GM18873 (cell line): ENCODE results near the gene AASS.

ENCODE experiments used
- ATAC-seq: cut with Tn5 transposase; IDR thresholded peaks from one replicate; pipeline ENCODE4 v1.9.1; 2021; ENCODE audit warnings: mild to moderate bottlenecking, moderate library complexity, moderate number of reproducible peaks; ENCODE audit not compliant: unreplicated experiment, low FRiP score

The AASS gene

GRCh38 chr7:122055073-122055472 lies 89.0 kb downstream of the AASS start:
- no peak for ATAC-seq

- no peak for ATAC-seq
Measured at GRCh38 chr7:122054393-122054792, 89.7 kb downstream of the AASS start.

- no peak for ATAC-seq
Measured at GRCh38 chr7:122046402-122046801, 97.6 kb downstream of the AASS start.

- no peak for ATAC-seq
Measured at GRCh38 chr7:122040147-122040546, 103.9 kb downstream of the AASS start.

- no peak for ATAC-seq
Measured at GRCh38 chr7:122038904-122039303, 105.1 kb downstream of the AASS start.

- ATAC-seq: no peak
Measured at GRCh38 chr7:122038134-122038533, 105.9 kb downstream of the AASS start.

- no peak for ATAC-seq
Measured at GRCh38 chr7:122035876-122036275, 108.2 kb downstream of the AASS start.

GRCh38 chr7:122033641-122034040 lies 110.4 kb downstream of the AASS start:
- no peak for ATAC-seq

- no peak for ATAC-seq
Measured at GRCh38 chr7:122027058-122027457, 117.0 kb downstream of the AASS start.
